Nephron progenitor cell (in vitro differentiated cells): ENCODE results near the gene KCTD1.

Experiments used
- DNase-seq: peaks from one replicate; pipeline ENCODE4 v3.0.0; 2021
- H3K27ac Mint-ChIP-seq: 2 replicates; pipeline ENCODE4 v1.8.0; 2021; ENCODE audit warnings: mild to moderate bottlenecking, moderate library complexity, mixed read lengths
- H3K27me3 Mint-ChIP-seq: 2 replicates; pipeline ENCODE4 v1.8.0; 2021; ENCODE audit warnings: mild to moderate bottlenecking, low read depth, mixed read lengths; ENCODE audit not compliant: poor library complexity
- H3K36me3 Mint-ChIP-seq: 2 replicates; pipeline ENCODE4 v1.8.0; 2021; ENCODE audit warnings: low read depth, mixed read lengths
- H3K4me1 Mint-ChIP-seq: 2 replicates; pipeline ENCODE4 v1.8.0; 2021; ENCODE audit warnings: mixed read lengths
- H3K4me3 Mint-ChIP-seq: 2 replicates; pipeline ENCODE4 v1.8.0; 2021; ENCODE audit warnings: mild to moderate bottlenecking, moderate library complexity, mixed read lengths
- H3K9me3 Mint-ChIP-seq: 2 replicates; pipeline ENCODE4 v1.8.0; 2021; ENCODE audit warnings: mild to moderate bottlenecking, moderate library complexity, mixed read lengths
- CTCF ChIP-seq: fragments of 200-600 bp; sonication (generic); IDR thresholded peaks from 2 replicates; pipeline ENCODE4 v1.5.0; 2021; ENCODE audit warnings: antibody characterized with exemption

Gene KCTD1

GRCh38 chr18:26457195-26457594 lies 91.2 kb downstream of the KCTD1 start:
- H3K36me3 Mint-ChIP-seq = peaks cover 85% of the 10 kb centered on the region
- no peaks in the 10 kb centered on the region for H3K9me3 Mint-ChIP-seq
- TF ChIP-seq CTCF = no peak
- DNase-seq = no peak
- peak overlapping the region; percentile 85 for H3K27ac Mint-ChIP-seq
- no peak overlapping the region for H3K4me3 Mint-ChIP-seq
- peaks cover 8% of the 10 kb centered on the region for H3K27me3 Mint-ChIP-seq
- H3K4me1 Mint-ChIP-seq = peaks cover 54% of the 10 kb centered on the region

GRCh38 chr18:26456070-26456491 lies 92.3 kb downstream of the KCTD1 start:
- no peak for DNase-seq
- no peaks in the 10 kb centered on the region for H3K9me3 Mint-ChIP-seq
- H3K4me3 Mint-ChIP-seq = no peak overlapping the region
- peaks cover 76% of the 10 kb centered on the region for H3K36me3 Mint-ChIP-seq
- H3K4me1 Mint-ChIP-seq = peaks cover 54% of the 10 kb centered on the region
- H3K27me3 Mint-ChIP-seq = peaks cover 5% of the 10 kb centered on the region
- TF ChIP-seq CTCF = no peak
- no peak overlapping the region for H3K27ac Mint-ChIP-seq

GRCh38 chr18:26455639-26456038 lies 92.7 kb downstream of the KCTD1 start:
- peaks cover 71% of the 10 kb centered on the region for H3K36me3 Mint-ChIP-seq
- H3K9me3 Mint-ChIP-seq = no peaks in the 10 kb centered on the region

GRCh38 chr18:26454616-26455015 lies 93.7 kb downstream of the KCTD1 start:
- H3K4me3 Mint-ChIP-seq = no peak overlapping the region
- peaks cover 61% of the 10 kb centered on the region for H3K36me3 Mint-ChIP-seq
- H3K27me3 Mint-ChIP-seq = peaks cover 5% of the 10 kb centered on the region
- H3K4me1 Mint-ChIP-seq = peaks cover 52% of the 10 kb centered on the region
- no peak for DNase-seq
- no peaks in the 10 kb centered on the region for H3K9me3 Mint-ChIP-seq
- no peak for TF ChIP-seq CTCF
- H3K27ac Mint-ChIP-seq = peak overlapping the region; percentile 68

More at GRCh38 chr18:26455639-26456038, 92.7 kb downstream of the KCTD1 start:
- Mint-ChIP-seq H3K4me3 (no peak overlapping the region), H3K27ac (no peak overlapping the region), H3K4me1 (peaks cover 54% of the 10 kb centered on the region), H3K27me3 (peaks cover 5% of the 10 kb centered on the region)
- TF ChIP-seq CTCF = no peak
- no peak for DNase-seq

- no peak overlapping the region for H3K4me3 Mint-ChIP-seq
These were observed 94.2 kb downstream of the KCTD1 start for GRCh38 chr18:26454192-26454591.

More at GRCh38 chr18:26454192-26454591, 94.2 kb downstream of the KCTD1 start:
- no peaks in the 10 kb centered on the region for H3K9me3 Mint-ChIP-seq
- no peak for TF ChIP-seq CTCF
- peaks cover 5% of the 10 kb centered on the region for H3K27me3 Mint-ChIP-seq
- H3K27ac Mint-ChIP-seq = peak overlapping the region; percentile 83
- DNase-seq = no peak
- peaks cover 57% of the 10 kb centered on the region for H3K36me3 Mint-ChIP-seq
- peaks cover 50% of the 10 kb centered on the region for H3K4me1 Mint-ChIP-seq
